Right atrium auricular region (tissue), 2 donors: ENCODE measurements around the gene GPR176. TPM values are rescaled to one million over a fixed set of nuclear protein-coding genes. Genes with fewer than 3 reads are reported as not detected.

Experiments used
- DNase-seq: peaks from one replicate; pipeline ENCODE4 v3.0.0-alpha.2; 2019; ENCODE audit warnings: low spot score
- H3K27ac ChIP-seq, 2 donors: fragments of 200-600 bp; sonication (generic); 1 replicate in 1 of 2; 2 replicates in 1 of 2; pipeline ENCODE4 v1.5.1; 2016 to 2019
- H3K27me3 ChIP-seq, 2 donors: fragments of 200-600 bp; sonication (generic); one replicate each; pipeline versions ENCODE4 v1.5.1 to v1.6.0; 2017 to 2019
- H3K36me3 ChIP-seq: fragments of 200-600 bp; sonication (generic); one replicate; pipeline ENCODE4 v1.5.1; 2016
- H3K4me1 ChIP-seq, 2 donors: fragments of 200-600 bp; sonication (generic); one replicate each; pipeline versions ENCODE4 v1.5.1 to v1.6.0; 2017 to 2019
- H3K4me3 ChIP-seq, 2 donors: fragments of 200-600 bp; sonication (generic); 1 replicate in 1 of 2; 2 replicates in 1 of 2; pipeline ENCODE4 v1.5.1; 2017 to 2019; ENCODE audit warnings: mild to moderate bottlenecking in 1 of 2, moderate library complexity in 1 of 2
- H3K9me3 ChIP-seq, 2 donors: fragments of 200-600 bp; sonication (generic); one replicate each; pipeline ENCODE4 v1.5.1; 2019
- CTCF ChIP-seq, 2 donors: fragments of 200-600 bp; sonication (generic); IDR thresholded peaks; one replicate each; pipeline ENCODE4 v1.5.1; 2019; ENCODE audit warnings: antibody characterized with exemption in 2 of 2
- total RNA-seq, 2 donors: library from RNA; depleted of rRNA; stranded (reverse); fragments of >200 nt; gene quantifications; one replicate each; pipeline ENCODE4 v1.1.0, GENCODE V29; 2016

The GPR176 gene
- total RNA-seq, 2 donors from 2014 or later: 4.3 to 6.7 TPM

GRCh38 chr15:39948817-39949216, 28.8 kb upstream of the GPR176 start:
- TF ChIP-seq CTCF (IDR thresholded peaks at IDR 0.05): no peak
- H3K4me3 ChIP-seq: no peak overlapping the region
- H3K36me3 ChIP-seq: peaks cover 80% of the 10 kb centered on the region
- H3K4me1 ChIP-seq: no peaks in the 10 kb centered on the region
- no peaks in the 10 kb centered on the region for H3K9me3 ChIP-seq
- H3K27ac ChIP-seq: no peak overlapping the region
- no peaks in the 10 kb centered on the region for H3K27me3 ChIP-seq
- no peak for DNase-seq

- Histone ChIP-seq H3K9me3 (no peaks in the 10 kb centered on the region), H3K36me3 (peaks cover 79% of the 10 kb centered on the region), H3K27me3 (no peaks in the 10 kb centered on the region), H3K27ac (no peak overlapping the region), H3K4me3 (no peak overlapping the region), H3K4me1 (no peaks in the 10 kb centered on the region)
- no peak for DNase-seq
- no peak for TF ChIP-seq CTCF (IDR thresholded peaks at IDR 0.05)
Measured at GRCh38 chr15:39947401-39948197, 27.5 kb upstream of the GPR176 start.

- TF ChIP-seq CTCF (IDR thresholded peaks at IDR 0.05): no peak
- Histone ChIP-seq H3K9me3 (no peaks in the 10 kb centered on the region), H3K27ac (no peak overlapping the region), H3K27me3 (no peaks in the 10 kb centered on the region), H3K4me1 (no peaks in the 10 kb centered on the region), H3K36me3 (peaks cover 77% of the 10 kb centered on the region), H3K4me3 (no peak overlapping the region)
- DNase-seq: no peak
Measured at GRCh38 chr15:39946862-39947261, 26.8 kb upstream of the GPR176 start.

- Histone ChIP-seq H3K4me3 (no peak overlapping the region), H3K4me1 (no peaks in the 10 kb centered on the region), H3K27me3 (no peaks in the 10 kb centered on the region), H3K27ac (no peak overlapping the region), H3K9me3 (no peaks in the 10 kb centered on the region), H3K36me3 (peaks cover 76% of the 10 kb centered on the region)
- TF ChIP-seq CTCF (IDR thresholded peaks at IDR 0.05): no peak
- DNase-seq: no peak
Measured at GRCh38 chr15:39944726-39945125, 24.7 kb upstream of the GPR176 start.

- Histone ChIP-seq H3K27ac (no peak overlapping the region), H3K9me3 (no peaks in the 10 kb centered on the region), H3K27me3 (no peaks in the 10 kb centered on the region), H3K36me3 (peaks cover 66% of the 10 kb centered on the region), H3K4me3 (no peak overlapping the region), H3K4me1 (peaks cover 0 to 13% of the 10 kb centered on the region in 2 donors)
- TF ChIP-seq CTCF (IDR thresholded peaks at IDR 0.05): no peak
- DNase-seq: no peak
Measured at GRCh38 chr15:39942753-39943150, 22.7 kb upstream of the GPR176 start.
